Spleen (tissue), 11 donors: Measurements from ENCODE around the gene SMAP2. TPM values are rescaled to one million over a fixed set of nuclear protein-coding genes. Genes with fewer than 3 reads are reported as not detected.

Experiments
- DNase-seq: peaks from one replicate; pipeline ENCODE4 v3.0.0-alpha.2; 2020
- H3K27ac ChIP-seq, 8 donors: fragments of 200-600 bp; sonication (generic) in 7 of 8; 1 replicate in 4 of 8; 2 replicates in 4 of 8; pipeline versions ENCODE4 v1.5.0 to v1.8.0; 2016 to 2021; ENCODE audit warnings: inconsistent platforms in 4 of 8, mild to moderate bottlenecking in 4 of 8, moderate library complexity in 1 of 8
- H3K27me3 ChIP-seq, 7 donors: fragments of 200-600 bp; sonication (generic) in 6 of 7; replicated peaks in 1 of 7; 1 replicate in 4 of 7; 2 replicates in 3 of 7; pipeline versions ENCODE4 v1.5.0 to v1.8.0; 2016 to 2021; ENCODE audit warnings: inconsistent platforms in 3 of 7, mild to moderate bottlenecking in 1 of 7
- H3K36me3 ChIP-seq, 6 donors: fragments of 200-600 bp; sonication (generic) in 5 of 6; 1 replicate in 4 of 6; 2 replicates in 2 of 6; pipeline versions ENCODE4 v1.5.0 to v1.8.0; 2016 to 2021; ENCODE audit warnings: inconsistent platforms in 2 of 6
- H3K4me1 ChIP-seq, 6 donors: fragments of 200-600 bp; sonication (generic) in 5 of 6; 1 replicate in 3 of 6; 2 replicates in 3 of 6; pipeline versions ENCODE4 v1.5.0 to v1.8.0; 2016 to 2021; ENCODE audit warnings: inconsistent platforms in 3 of 6
- H3K4me3 ChIP-seq, 8 donors: fragments of 200-600 bp; sonication (generic) in 7 of 8; 1 replicate in 4 of 8; 2 replicates in 4 of 8; pipeline versions ENCODE4 v1.5.0 to v1.8.0; 2016 to 2021; ENCODE audit warnings: inconsistent platforms in 4 of 8, mild to moderate bottlenecking in 4 of 8, moderate library complexity in 2 of 8
- H3K9me3 ChIP-seq, 8 donors: fragments of 200-600 bp; sonication (generic) in 7 of 8; 1 replicate in 4 of 8; 2 replicates in 4 of 8; pipeline versions ENCODE4 v1.5.0 to v1.8.0; 2016 to 2021; ENCODE audit warnings: inconsistent platforms in 4 of 8
- CTCF ChIP-seq, 11 experiments: fragments of 200-600 bp in 7 of 11; fragments of 450-650 bp in 4 of 11; sonication (generic) in 4 of 11; IDR thresholded peaks in 8 of 11; conservative IDR thresholded peaks in 3 of 11; 1 replicate in 7 of 11; 2 replicates in 4 of 11; pipeline versions ENCODE4 v1.4.0 to v1.8.0; 2016 to 2021; ENCODE audit warnings: antibody characterized with exemption in 11 of 11, inconsistent platforms in 4 of 11, mild to moderate bottlenecking in 1 of 11
- POLR2A ChIP-seq, 3 donors: fragments of 450-650 bp; IDR thresholded peaks; one replicate each; pipeline ENCODE4 v1.5.1; 2017; ENCODE audit warnings: antibody characterized with exemption in 3 of 3, mild to moderate bottlenecking in 1 of 3
- POLR2AphosphoS5 ChIP-seq, 3 donors: sonication (generic); formaldehyde crosslinking; IDR thresholded peaks; one replicate each; pipeline ENCODE4 v1.5.1; 2017; ENCODE audit warnings: antibody characterized with exemption in 3 of 3
- WGBS, 5 donors: extraction: QIAGEN DNeasy Blood & Tissue Kit in 3 of 5; methylation state at CpG; one replicate each; pipeline versions ENCODE4 v1.1.5 to v1.1.7; 2013 to 2018; 5-methylcytosine and 5-hydroxymethylcytosine counted together
- intact Hi-C: fragments of 100-400 bp; cut with DNase I; formaldehyde crosslinking; loops from one replicate; pipeline ENCODE4 v1.15.0; 2023; ENCODE audit warnings: low total_unique reads
- polyA plus RNA-seq, 3 donors: library from polyadenylated mRNA; stranded (reverse); fragments of 200-250 nt; gene quantifications; one replicate each; pipeline ENCODE4 v1.2.1, GENCODE V29; 2013
- total RNA-seq, 7 donors: library from RNA; depleted of rRNA in 3 of 7; stranded (reverse); fragments of >200 nt in 3 of 7; fragmentation: NEBNext Ultra II Directional in 4 of 7; extraction: Animal tissue kit (Norgen Biotek cat#: 25700) in 4 of 7; gene quantifications; one replicate each; pipeline versions ENCODE4 v1.1.0 to v1.2.1, GENCODE V29; 2016 to 2021
- donor health status: healthy with polysubstance abuse.
- donor health status: DM: no; HTN: no; CAD: no; lungs with moderate emphysema.
- donor health status: DM: no; HTN: no; CAD: no.
- donor health status: Bipolar disorder and iron deficiency.
- donor health status: healthy.
- donor health status: DM: no; HTN: no; CAD: no.
- donor health status: DM: yes; HTN: yes; CAD: no.

Gene SMAP2
- total and polyA plus RNA-seq, 10 donors: 120 to 435 (median 221) TPM

GRCh38 chr1:40344597-40344996, 28.9 kb upstream of the SMAP2 start:
- Histone ChIP-seq H3K9me3 (no peaks in the 10 kb centered on the region), H3K27ac (peak overlapping the region in 6 of 8 donors; percentile 30 to 92 (median 68)), H3K27me3 (no peaks in the 10 kb centered on the region), H3K4me1 (peaks cover 0 to 60% (median 36%) of the 10 kb centered on the region in 6 donors), H3K4me3 (peak overlapping the region in 4 of 8 donors; percentile 19 to 60 (median 21)), H3K36me3 (no peaks in the 10 kb centered on the region)
- WGBS, 5 donors: 16 to 33% (median 19%) methylated on average over 6 of the region's 6 CpGs
- DNase-seq: peak; percentile 87
- TF ChIP-seq POLR2AphosphoS5 (IDR thresholded peaks at IDR 0.05) (peak in 1 of 3 donors; percentile 87), CTCF (IDR thresholded peaks at IDR 0.05 in 8 of 11, conservative IDR thresholded peaks at IDR 0.05 in 3 of 11) (no peak)
- intact Hi-C loops: no loop called here

GRCh38 chr1:40350391-40350790, 23.1 kb upstream of the SMAP2 start:
- H3K4me3 ChIP-seq: no peak overlapping the region
- DNase-seq: no peak
- no peaks in the 10 kb centered on the region for H3K9me3 ChIP-seq
- TF ChIP-seq CTCF (IDR thresholded peaks at IDR 0.05 in 8 of 11, conservative IDR thresholded peaks at IDR 0.05 in 3 of 11) (no peak), POLR2AphosphoS5 (IDR thresholded peaks at IDR 0.05) (no peak), POLR2A (IDR thresholded peaks at IDR 0.05) (no peak)
- peak overlapping the region in 3 of 8 donors; percentile 81 to 85 (median 81) for H3K27ac ChIP-seq
- 61 to 81% (median 66%) methylated on average over 2 of the region's 2 CpGs for WGBS, 5 donors
- intact Hi-C loops: no loop called here
- H3K4me1 ChIP-seq: peaks cover 0 to 49% (median 25%) of the 10 kb centered on the region in 6 donors
- H3K27me3 ChIP-seq: no peaks in the 10 kb centered on the region
- no peaks in the 10 kb centered on the region for H3K36me3 ChIP-seq

- Histone ChIP-seq H3K4me3 (no peak overlapping the region), H3K36me3 (no peaks in the 10 kb centered on the region), H3K27ac (peak overlapping the region in 5 of 8 donors; percentile 7 to 85 (median 81)), H3K9me3 (no peaks in the 10 kb centered on the region), H3K27me3 (no peaks in the 10 kb centered on the region), H3K4me1 (peaks cover 0 to 49% (median 25%) of the 10 kb centered on the region in 6 donors)
- 84 to 94% (median 88%) methylated on average over 2 of the region's 2 CpGs for WGBS, 5 donors
- intact Hi-C loops: no loop called here
- DNase-seq: no peak
- TF ChIP-seq CTCF (IDR thresholded peaks at IDR 0.05 in 8 of 11, conservative IDR thresholded peaks at IDR 0.05 in 3 of 11) (no peak), POLR2AphosphoS5 (IDR thresholded peaks at IDR 0.05) (no peak)
Measured at GRCh38 chr1:40351124-40351523, 22.4 kb upstream of the SMAP2 start.

GRCh38 chr1:40352126-40352525, 21.4 kb upstream of the SMAP2 start:
- H3K36me3 ChIP-seq: no peaks in the 10 kb centered on the region
- DNase-seq: no peak
- H3K4me1 ChIP-seq: peaks cover 0 to 50% (median 23%) of the 10 kb centered on the region in 6 donors
- H3K27ac ChIP-seq: peak overlapping the region in 7 of 8 donors; percentile 1 to 85 (median 75)
- H3K27me3 ChIP-seq: no peaks in the 10 kb centered on the region
- intact Hi-C loops: no loop called here
- TF ChIP-seq POLR2A (IDR thresholded peaks at IDR 0.05): no peak
- TF ChIP-seq POLR2AphosphoS5 (IDR thresholded peaks at IDR 0.05): peak in 1 of 3 donors; percentile 54
- TF ChIP-seq CTCF (IDR thresholded peaks at IDR 0.05 in 8 of 11, conservative IDR thresholded peaks at IDR 0.05 in 3 of 11): no peak
- 53 to 70% (median 61%) methylated on average over 3 of the region's 3 CpGs for WGBS, 5 donors
- no peak overlapping the region for H3K4me3 ChIP-seq
- H3K9me3 ChIP-seq: no peaks in the 10 kb centered on the region
